Thyroid gland (tissue), 4 donors: Measurements from ENCODE around the gene ADAM8.

Source experiments
- POLR2A ChIP-seq, 2 donors: fragments of 450-650 bp; IDR thresholded peaks; one replicate each; pipeline ENCODE4 v1.6.1; 2017; ENCODE audit warnings: antibody characterized with exemption in 2 of 2, mild to moderate bottlenecking in 2 of 2, moderate library complexity in 1 of 2
- TF ChIP-seq, protein P1 (sequence below), 6 experiments: fragments of 200-600 bp in 3 of 6; fragments of 450-650 bp in 3 of 6; sonication (generic) in 3 of 6; IDR thresholded peaks; one replicate each; pipeline ENCODE4 v1.5.1; 2016 to 2019; ENCODE audit warnings: antibody characterized with exemption in 6 of 6, mild to moderate bottlenecking in 2 of 6, inconsistent platforms in 1 of 6, moderate library complexity in 1 of 6

DNA sequence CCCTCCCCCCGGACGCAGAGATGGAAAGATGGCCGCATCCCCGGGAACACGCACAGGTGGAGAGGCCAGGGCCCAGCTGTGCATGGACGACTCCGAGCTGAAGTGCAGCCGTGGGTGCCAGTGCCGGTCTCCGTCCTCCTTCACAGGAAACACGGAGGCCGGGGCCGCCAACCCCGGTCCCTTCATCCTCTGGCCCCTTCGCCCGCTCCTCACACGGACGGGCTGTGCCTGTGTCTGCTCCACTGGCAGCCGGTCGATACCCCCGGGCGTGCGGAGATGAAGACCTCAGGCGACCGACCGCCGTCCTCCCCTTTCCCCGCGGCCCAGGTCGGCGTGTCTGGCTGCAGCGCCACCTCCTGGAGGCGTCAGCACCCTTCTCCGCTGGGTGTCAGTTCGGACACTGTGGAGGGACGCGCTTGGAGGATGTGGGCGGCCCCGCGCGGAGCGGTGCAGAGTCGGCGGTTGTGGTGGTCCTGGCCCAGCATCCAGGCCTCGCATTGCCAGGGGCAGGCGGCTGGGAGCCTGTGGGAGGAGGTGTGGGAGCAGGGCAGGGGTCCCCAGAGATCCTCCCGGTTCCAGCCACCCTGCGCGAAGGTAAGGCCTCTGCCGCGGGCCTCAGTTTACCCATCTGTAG is 41.9 kb upstream of the ADAM8 start:
- no peak for TF ChIP-seq POLR2A (IDR thresholded peaks at IDR 0.05)
- TF ChIP-seq, protein P1, sequence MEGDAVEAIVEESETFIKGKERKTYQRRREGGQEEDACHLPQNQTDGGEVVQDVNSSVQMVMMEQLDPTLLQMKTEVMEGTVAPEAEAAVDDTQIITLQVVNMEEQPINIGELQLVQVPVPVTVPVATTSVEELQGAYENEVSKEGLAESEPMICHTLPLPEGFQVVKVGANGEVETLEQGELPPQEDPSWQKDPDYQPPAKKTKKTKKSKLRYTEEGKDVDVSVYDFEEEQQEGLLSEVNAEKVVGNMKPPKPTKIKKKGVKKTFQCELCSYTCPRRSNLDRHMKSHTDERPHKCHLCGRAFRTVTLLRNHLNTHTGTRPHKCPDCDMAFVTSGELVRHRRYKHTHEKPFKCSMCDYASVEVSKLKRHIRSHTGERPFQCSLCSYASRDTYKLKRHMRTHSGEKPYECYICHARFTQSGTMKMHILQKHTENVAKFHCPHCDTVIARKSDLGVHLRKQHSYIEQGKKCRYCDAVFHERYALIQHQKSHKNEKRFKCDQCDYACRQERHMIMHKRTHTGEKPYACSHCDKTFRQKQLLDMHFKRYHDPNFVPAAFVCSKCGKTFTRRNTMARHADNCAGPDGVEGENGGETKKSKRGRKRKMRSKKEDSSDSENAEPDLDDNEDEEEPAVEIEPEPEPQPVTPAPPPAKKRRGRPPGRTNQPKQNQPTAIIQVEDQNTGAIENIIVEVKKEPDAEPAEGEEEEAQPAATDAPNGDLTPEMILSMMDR (IDR thresholded peaks at IDR 0.05), result peak in 5 of 6 experiments; percentile 36 to 65 (median 51)
